ENCODE data around the gene CAPS.

Gene CAPS

GRCh38 chr19:5935473-5936291 is 21.6 kb downstream of the CAPS start:
- DNase-seq = no peak

GRCh38 chr19:5936292-5936592 is 22.2 kb downstream of the CAPS start:
- DNase-seq = no peak

- no peak for DNase-seq
These were observed 23.5 kb downstream of the CAPS start for GRCh38 chr19:5937550-5937949.

GRCh38 chr19:5940260-5941208 is 26.5 kb downstream of the CAPS start:
- no peak for DNase-seq

- DNase-seq = no peak
These were observed 27.6 kb downstream of the CAPS start for GRCh38 chr19:5941673-5942072.

- no peak for DNase-seq
These were observed 29.0 kb downstream of the CAPS start for GRCh38 chr19:5943045-5943444.

- DNase-seq = no peak
These were observed 29.6 kb downstream of the CAPS start for GRCh38 chr19:5943623-5944022.

GRCh38 chr19:5947435-5947834 is 33.4 kb downstream of the CAPS start:
- no peak for DNase-seq

GRCh38 chr19:5948752-5949564 is 34.9 kb downstream of the CAPS start:
- no peak for DNase-seq

GRCh38 chr19:5949792-5950305 is 35.8 kb downstream of the CAPS start:
- peak; percentile 97 for DNase-seq

GRCh38 chr19:5950741-5951140 is 36.7 kb downstream of the CAPS start:
- no peak for DNase-seq

- DNase-seq = no peak
These were observed 37.3 kb downstream of the CAPS start for GRCh38 chr19:5951338-5951861.

GRCh38 chr19:5952193-5953029 is 38.4 kb downstream of the CAPS start:
- no peak for DNase-seq

- no peak for DNase-seq
These were observed 39.1 kb downstream of the CAPS start for GRCh38 chr19:5953030-5953589.

- DNase-seq = no peak
These were observed 39.7 kb downstream of the CAPS start for GRCh38 chr19:5953680-5954213.

- no peak for DNase-seq
These were observed 40.2 kb downstream of the CAPS start for GRCh38 chr19:5954293-5954692.

- no peak for DNase-seq
These were observed 41.5 kb downstream of the CAPS start for GRCh38 chr19:5955636-5955935.

- DNase-seq = no peak
These were observed 42.3 kb downstream of the CAPS start for GRCh38 chr19:5956323-5956722.

- DNase-seq = no peak
These were observed 42.7 kb downstream of the CAPS start for GRCh38 chr19:5956728-5957127.

GRCh38 chr19:5957170-5957569 is 43.1 kb downstream of the CAPS start:
- DNase-seq = no peak

Data from NCI-H2171 treated with DMSO at 0.1 percent for 48 hours (cell line).